ENCODE results near the gene F7. TPM values are rescaled to one million over a fixed set of nuclear protein-coding genes. Genes with fewer than 3 reads are reported as not detected.

The F7 gene
- total and polyA plus RNA-seq, 2 of the 4 experiments (the other 2 are of a cell fraction), result under 0.01 to 0.07 TPM

DNA sequence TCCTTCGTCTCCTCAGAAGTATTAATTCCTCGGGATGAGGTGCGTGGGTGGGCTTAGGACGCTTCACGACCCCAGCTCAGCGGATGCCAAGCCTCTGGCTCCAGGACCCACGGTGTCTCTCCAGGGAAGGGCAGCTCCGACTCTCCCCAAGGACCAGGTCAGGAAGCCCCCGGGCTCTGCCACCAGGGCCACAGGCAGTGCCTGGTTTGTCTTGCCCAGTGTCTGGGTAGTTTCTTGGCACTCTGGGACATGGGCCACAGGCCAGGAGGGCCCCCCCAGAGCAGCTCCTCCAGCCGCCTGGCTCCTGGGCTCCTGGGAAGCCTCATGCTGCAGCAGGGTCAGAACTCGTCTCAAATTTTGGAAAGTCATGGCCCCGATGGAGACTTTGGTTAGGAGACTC lies 55.4 kb downstream of the F7 start:
- Histone ChIP-seq H3K9me3 (ENCODE audit: control insufficient read depth, insufficient read depth, low read length) (no peaks in the 10 kb centered on the region), H3K9ac (ENCODE audit: low read depth, low read length) (no peak overlapping the region), H2AK5ac (ENCODE audit: low read depth, low read length) (no peak overlapping the region), H4K20me1 (ENCODE audit: insufficient read depth, low read length) (no peaks in the 10 kb centered on the region), H3K18ac (ENCODE audit: low read depth, low read length) (no peak overlapping the region), H3K27ac (ENCODE audit: insufficient read depth, low read length) (no peak overlapping the region), H3K4me1 (ENCODE audit: control insufficient read depth, insufficient read depth, low read length) (peaks cover 3% of the 10 kb centered on the region; the same call in 1 of the 2 replicates), H2BK120ac (ENCODE audit: low read depth, low read length) (no peak overlapping the region), H3K4me2 (ENCODE audit: low read depth, low read length) (no peak overlapping the region), H3K23ac (ENCODE audit: low read depth, low read length) (no peak overlapping the region), H3K4ac (ENCODE audit: low read depth, low read length) (no peak overlapping the region; the same call in 1 of the 2 replicates), H3K56ac (ENCODE audit: extremely low read depth, insufficient read depth, low read length) (no peak overlapping the region), H3K14ac (replicated peaks; ENCODE audit: low read depth, low read length) (no peak overlapping the region), H3K36me3 (ENCODE audit: control insufficient read depth, insufficient read depth, low read length) (no peaks in the 10 kb centered on the region), H3K79me1 (ENCODE audit: low read depth in 1 of 2, low read length in 2 of 2) (no peaks in the 10 kb centered on the region), H2BK20ac (ENCODE audit: low read depth, low read length) (no peak overlapping the region), H2BK15ac (ENCODE audit: low read depth, low read length) (no peak overlapping the region), H2BK5ac (ENCODE audit: low read depth, low read length, poor library complexity, severe bottlenecking) (no peak overlapping the region), H4K91ac (ENCODE audit: insufficient read depth, low read depth, low read length) (no peak overlapping the region), H3K4me3 (ENCODE audit: insufficient read depth, low read depth, low read length) (no peak overlapping the region), H4K8ac (ENCODE audit: low read depth in 2 of 2, low read length in 2 of 2) (no peak overlapping the region), H2AFZ (replicated peaks; ENCODE audit: low read length, poor library complexity) (no peak overlapping the region), H3K9me1 (ENCODE audit: insufficient read depth, low read length) (no peaks in the 10 kb centered on the region), H2AK9ac (replicated peaks; ENCODE audit: low read depth, low read length, poor library complexity) (no peak overlapping the region), H3K27me3 (ENCODE audit: control insufficient read depth, insufficient read depth, low read length) (no peaks in the 10 kb centered on the region), H4K5ac (ENCODE audit: low read depth, low read length) (no peak overlapping the region)
- dilution Hi-C loops (cut with HindIII; ENCODE audit: low sequenced_read_pairs, unreplicated experiment), result no loop called here
- DNase-seq, result no peak
- 86% methylated on average over 10 of the region's 12 CpGs; no CpG with 5 or more reads in 1 of the 2 experiments for WGBS, 2 experiments (ENCODE audit: extremely low coverage in 2 of 2, insufficient read length in 1 of 2)
- intact Hi-C loops (cut with micrococcal nuclease), result no loop called here
- no peak for TF ChIP-seq CHD1 (IDR thresholded peaks at IDR 0.05; ENCODE audit: low read depth, low read length)
- no peak for TF ChIP-seq NFE2L2 (IDR thresholded peaks at IDR 0.05; ENCODE audit: low read depth, low read length)
- POLR2A ChIA-PET (ENCODE audit: unreplicated experiment), result no interaction called here
- in situ Hi-C loops (cut with MboI; ENCODE audit: low sequenced_read_pairs), result no loop called here
- ATAC-seq (ENCODE audit: low read depth), result no peak
- CTCF ChIA-PET, result no interaction called here
- no TSS peak for BruUV-seq (replicated peaks)
